Adrenal gland (tissue), 5 donors: Measurements from ENCODE around the gene UGGT1.

Experiments
- CTCF ChIP-seq, 6 experiments: fragments of 450-650 bp in 4 of 6; fragments of 200-600 bp in 2 of 6; sonication (generic) in 1 of 6; IDR thresholded peaks; 1 replicate in 5 of 6; 2 replicates in 1 of 6; pipeline versions ENCODE4 v1.5.1 to v1.8.0; 2016 to 2021; ENCODE audit warnings: antibody characterized with exemption in 6 of 6, mild to moderate bottlenecking in 2 of 6, moderate library complexity in 1 of 6
- POLR2A ChIP-seq, 2 donors: fragments of 450-650 bp; IDR thresholded peaks; one replicate each; pipeline ENCODE4 v1.6.1; 2017; ENCODE audit warnings: antibody characterized with exemption in 2 of 2, mild to moderate bottlenecking in 2 of 2, moderate library complexity in 1 of 2
- donor health status: DM: no; HTN: no; CAD: no.

DNA sequence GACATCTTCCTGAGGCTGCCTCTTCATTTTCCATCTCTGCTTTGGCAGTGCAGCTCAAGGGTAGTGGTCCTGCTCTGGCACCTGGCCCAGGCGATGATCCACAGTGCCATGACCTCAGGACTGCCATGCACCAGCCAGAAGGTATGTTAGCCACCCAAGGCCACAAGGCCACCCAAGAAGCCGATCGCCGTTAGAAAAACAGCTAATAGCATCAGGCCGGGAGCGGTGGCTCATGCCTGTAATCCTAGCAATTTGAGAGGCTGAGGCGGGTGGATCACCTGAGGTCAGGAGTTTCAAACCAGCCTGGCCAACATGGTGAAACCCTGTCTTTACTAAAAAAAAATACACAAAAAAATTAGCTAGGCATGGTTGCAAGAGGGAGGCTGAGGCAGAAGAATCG lies 28.4 kb upstream of the UGGT1 start:
- TF ChIP-seq CTCF (IDR thresholded peaks at IDR 0.05) (no peak), POLR2A (IDR thresholded peaks at IDR 0.05) (no peak)
